Neural cell (in vitro differentiated cells): Measurements from ENCODE around the gene FOLR2. TPM values are rescaled to one million over a fixed set of nuclear protein-coding genes. Genes with fewer than 3 reads are reported as not detected.

Experiments
- H2AFZ ChIP-seq: fragments of 200-600, 300-800 bp; sonication (generic), shearing (Covaris generic); 2 replicates; pipeline ENCODE4 v1.6.0; 2014; ENCODE audit warnings: low read depth, mild to moderate bottlenecking, antibody characterized with exemption, low read length, moderate library complexity
- H3F3A ChIP-seq: fragments of 200-600 bp; shearing (Covaris generic); 2 replicates; pipeline ENCODE4 v1.6.1; 2016; ENCODE audit warnings: mild to moderate bottlenecking, moderate library complexity, mixed read lengths, antibody characterized with exemption, low read length; ENCODE audit not compliant: insufficient read depth, poor library complexity, severe bottlenecking
- H3K27ac ChIP-seq: fragments of 200-600, 300-800 bp; sonication (generic), shearing (Covaris generic); 2 replicates; pipeline ENCODE4 v1.5.1; 2014; ENCODE audit warnings: mild to moderate bottlenecking, low read length, moderate library complexity
- H3K27me3 ChIP-seq: fragments of 300-800, 200-600 bp; sonication (generic), shearing (Covaris generic); 2 replicates; pipeline ENCODE4 v1.6.0; 2014; ENCODE audit warnings: mild to moderate bottlenecking, low read depth, low read length, moderate library complexity; ENCODE audit not compliant: insufficient read depth
- H3K36me3 ChIP-seq: fragments of 300-800, 200-600 bp; sonication (generic), shearing (Covaris generic); 2 replicates; pipeline ENCODE4 v1.5.1; 2014; ENCODE audit warnings: mild to moderate bottlenecking, antibody characterized with exemption, low read length, moderate library complexity; ENCODE audit not compliant: insufficient read depth
- H3K4me2 ChIP-seq: fragments of 300-800, 200-600 bp; sonication (generic), shearing (Covaris generic); 2 replicates; pipeline ENCODE4 v1.6.0; 2014; ENCODE audit warnings: mild to moderate bottlenecking, low read length
- H3K4me3 ChIP-seq: fragments of 300-800, 200-600 bp; sonication (generic), shearing (Covaris generic); 2 replicates; pipeline ENCODE4 v1.5.1; 2014; ENCODE audit warnings: mild to moderate bottlenecking, low read length, moderate library complexity
- H3K79me2 ChIP-seq: fragments of 200-600 bp; shearing (Covaris generic); replicated peaks from 2 replicates; pipeline ENCODE4 v1.6.0; 2014; ENCODE audit warnings: mild to moderate bottlenecking, low read length, moderate library complexity; ENCODE audit not compliant: insufficient read depth
- H3K9ac ChIP-seq: fragments of 300-800, 200-600 bp; sonication (generic), shearing (Covaris generic); 2 replicates; pipeline ENCODE4 v1.6.1; 2016; ENCODE audit warnings: mild to moderate bottlenecking, low read length, mixed read lengths
- H3K9me2 ChIP-seq: fragments of 200-600 bp; shearing (Covaris generic); 2 replicates; pipeline ENCODE4 v1.6.1; 2016; ENCODE audit warnings: mild to moderate bottlenecking, low read length, mixed read lengths; ENCODE audit not compliant: insufficient read depth
- H3K9me3 ChIP-seq: fragments of 200-600, 300-800 bp; sonication (generic), shearing (Covaris generic); 2 replicates; pipeline ENCODE4 v1.6.1; 2016; ENCODE audit warnings: mild to moderate bottlenecking, mixed run types, low read length, moderate library complexity, mixed read lengths
- H4K20me1 ChIP-seq: fragments of 200-600 bp; shearing (Covaris generic); 2 replicates; pipeline ENCODE4 v1.6.1; 2016; ENCODE audit warnings: mild to moderate bottlenecking, mixed run types; ENCODE audit not compliant: insufficient read depth
- EP300 ChIP-seq: fragments of 450-650 bp; conservative IDR thresholded peaks from 2 replicates; pipeline ENCODE4 v1.6.1; 2014; ENCODE audit warnings: antibody characterized with exemption, mild to moderate bottlenecking, moderate library complexity; ENCODE audit not compliant: poor library complexity, severe bottlenecking
- EZH2 ChIP-seq: fragments of 200-600, 300-800 bp; shearing (Covaris generic), sonication (generic); IDR thresholded peaks from 2 replicates; pipeline ENCODE4 v1.6.1; 2014; ENCODE audit warnings: antibody characterized with exemption, low read length, borderline replicate concordance, mild to moderate bottlenecking; ENCODE audit not compliant: insufficient read depth, poor library complexity, severe bottlenecking
- MXI1 ChIP-seq: fragments of 450-650 bp; conservative IDR thresholded peaks from 2 replicates; pipeline ENCODE4 v1.6.1; 2014; ENCODE audit warnings: antibody characterized with exemption, mild to moderate bottlenecking; ENCODE audit not compliant: poor library complexity, severe bottlenecking
- POLR2AphosphoS5 ChIP-seq: IDR thresholded peaks from 2 replicates; pipeline ENCODE4 v1.6.1; 2012
- RAD21 ChIP-seq: fragments of 450-650 bp; conservative IDR thresholded peaks from 2 replicates; pipeline ENCODE4 v1.6.1; 2014; ENCODE audit warnings: antibody characterized with exemption, mild to moderate bottlenecking, moderate library complexity
- SMC3 ChIP-seq: fragments of 450-650 bp; conservative IDR thresholded peaks from 2 replicates; pipeline ENCODE4 v1.6.1; 2014; ENCODE audit warnings: antibody characterized with exemption, mild to moderate bottlenecking, moderate library complexity; ENCODE audit not compliant: poor library complexity
- TAF1 ChIP-seq: IDR thresholded peaks from 2 replicates; pipeline ENCODE4 v1.6.1; 2012; ENCODE audit warnings: low read depth
- polyA plus RNA-seq: library from polyadenylated mRNA; depleted of rRNA; stranded (reverse); fragments of >200 nt; gene quantifications from 2 replicates; pipeline ENCODE4 v1.2.3, GENCODE V29; 2014
- TF ChIP-seq, protein P1 (sequence below): fragments of 450-650 bp; IDR thresholded peaks from 2 replicates; pipeline ENCODE4 v1.5.1; 2014; ENCODE audit warnings: antibody characterized with exemption, mild to moderate bottlenecking, moderate library complexity; ENCODE audit not compliant: poor library complexity, severe bottlenecking
- TF ChIP-seq, protein P2 (sequence below): IDR thresholded peaks from 2 replicates; pipeline ENCODE4 v1.6.1; 2012; ENCODE audit warnings: borderline replicate concordance

FOLR2 gene
- polyA plus RNA-seq, 1 donor from 2014 or later = not detected

DNA sequence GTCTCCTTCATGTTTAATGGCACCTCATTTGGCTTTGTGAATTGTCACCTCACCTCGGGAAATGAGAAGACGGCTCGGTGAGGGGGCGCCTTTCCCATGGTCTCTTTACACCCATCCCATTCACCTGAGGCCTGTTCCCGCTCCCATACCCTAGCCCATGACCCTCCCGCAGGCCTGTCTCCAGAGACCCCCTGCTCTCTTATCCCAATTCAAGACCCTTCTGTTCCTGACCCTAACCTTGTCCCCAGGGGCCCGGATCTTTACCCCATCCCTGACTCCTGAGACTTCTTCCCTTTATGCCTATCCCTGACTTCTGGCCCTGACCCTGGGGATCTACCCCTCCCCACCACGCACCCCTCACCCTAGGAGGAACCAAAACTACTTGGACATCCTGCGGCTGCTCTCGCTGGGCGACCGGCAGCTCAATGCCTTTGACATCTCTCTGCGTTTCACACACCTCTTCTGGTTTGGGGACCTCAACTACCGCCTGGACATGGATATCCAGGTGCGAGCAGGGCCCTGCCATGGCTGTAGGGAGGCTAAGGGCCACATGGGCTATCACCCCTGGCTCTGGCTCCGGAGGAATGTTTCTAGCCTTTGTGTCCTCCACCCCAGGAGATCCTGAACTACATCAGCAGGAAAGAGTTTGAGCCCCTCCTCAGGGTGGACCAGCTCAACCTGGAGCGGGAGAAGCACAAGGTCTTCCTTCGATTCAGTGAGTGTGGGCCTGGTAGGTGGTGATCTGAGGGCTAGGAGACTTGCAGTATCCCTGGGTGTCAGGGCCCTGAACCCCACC, 15.9 kb downstream of the FOLR2 start:
- no peaks in the 10 kb centered on the region for H4K20me1 ChIP-seq
- H3F3A ChIP-seq = no peaks in the 10 kb centered on the region
- no peaks in the 10 kb centered on the region for H3K27me3 ChIP-seq
- H3K9me3 ChIP-seq = no peaks in the 10 kb centered on the region
- no peaks in the 10 kb centered on the region for H3K36me3 ChIP-seq
- H3K79me2 ChIP-seq = no peaks in the 10 kb centered on the region
- H2AFZ ChIP-seq = no peak overlapping the region
- no peak overlapping the region for H3K27ac ChIP-seq
- no peak overlapping the region for H3K4me2 ChIP-seq
- H3K9me2 ChIP-seq = no peaks in the 10 kb centered on the region
- H3K9ac ChIP-seq = no peak overlapping the region
- no peak overlapping the region for H3K4me3 ChIP-seq
- no peak for TF ChIP-seq SMC3
- TF ChIP-seq, protein P1, sequence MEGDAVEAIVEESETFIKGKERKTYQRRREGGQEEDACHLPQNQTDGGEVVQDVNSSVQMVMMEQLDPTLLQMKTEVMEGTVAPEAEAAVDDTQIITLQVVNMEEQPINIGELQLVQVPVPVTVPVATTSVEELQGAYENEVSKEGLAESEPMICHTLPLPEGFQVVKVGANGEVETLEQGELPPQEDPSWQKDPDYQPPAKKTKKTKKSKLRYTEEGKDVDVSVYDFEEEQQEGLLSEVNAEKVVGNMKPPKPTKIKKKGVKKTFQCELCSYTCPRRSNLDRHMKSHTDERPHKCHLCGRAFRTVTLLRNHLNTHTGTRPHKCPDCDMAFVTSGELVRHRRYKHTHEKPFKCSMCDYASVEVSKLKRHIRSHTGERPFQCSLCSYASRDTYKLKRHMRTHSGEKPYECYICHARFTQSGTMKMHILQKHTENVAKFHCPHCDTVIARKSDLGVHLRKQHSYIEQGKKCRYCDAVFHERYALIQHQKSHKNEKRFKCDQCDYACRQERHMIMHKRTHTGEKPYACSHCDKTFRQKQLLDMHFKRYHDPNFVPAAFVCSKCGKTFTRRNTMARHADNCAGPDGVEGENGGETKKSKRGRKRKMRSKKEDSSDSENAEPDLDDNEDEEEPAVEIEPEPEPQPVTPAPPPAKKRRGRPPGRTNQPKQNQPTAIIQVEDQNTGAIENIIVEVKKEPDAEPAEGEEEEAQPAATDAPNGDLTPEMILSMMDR = no peak
- no peak for TF ChIP-seq RAD21
- no peak for TF ChIP-seq EP300
- TF ChIP-seq, protein P2, sequence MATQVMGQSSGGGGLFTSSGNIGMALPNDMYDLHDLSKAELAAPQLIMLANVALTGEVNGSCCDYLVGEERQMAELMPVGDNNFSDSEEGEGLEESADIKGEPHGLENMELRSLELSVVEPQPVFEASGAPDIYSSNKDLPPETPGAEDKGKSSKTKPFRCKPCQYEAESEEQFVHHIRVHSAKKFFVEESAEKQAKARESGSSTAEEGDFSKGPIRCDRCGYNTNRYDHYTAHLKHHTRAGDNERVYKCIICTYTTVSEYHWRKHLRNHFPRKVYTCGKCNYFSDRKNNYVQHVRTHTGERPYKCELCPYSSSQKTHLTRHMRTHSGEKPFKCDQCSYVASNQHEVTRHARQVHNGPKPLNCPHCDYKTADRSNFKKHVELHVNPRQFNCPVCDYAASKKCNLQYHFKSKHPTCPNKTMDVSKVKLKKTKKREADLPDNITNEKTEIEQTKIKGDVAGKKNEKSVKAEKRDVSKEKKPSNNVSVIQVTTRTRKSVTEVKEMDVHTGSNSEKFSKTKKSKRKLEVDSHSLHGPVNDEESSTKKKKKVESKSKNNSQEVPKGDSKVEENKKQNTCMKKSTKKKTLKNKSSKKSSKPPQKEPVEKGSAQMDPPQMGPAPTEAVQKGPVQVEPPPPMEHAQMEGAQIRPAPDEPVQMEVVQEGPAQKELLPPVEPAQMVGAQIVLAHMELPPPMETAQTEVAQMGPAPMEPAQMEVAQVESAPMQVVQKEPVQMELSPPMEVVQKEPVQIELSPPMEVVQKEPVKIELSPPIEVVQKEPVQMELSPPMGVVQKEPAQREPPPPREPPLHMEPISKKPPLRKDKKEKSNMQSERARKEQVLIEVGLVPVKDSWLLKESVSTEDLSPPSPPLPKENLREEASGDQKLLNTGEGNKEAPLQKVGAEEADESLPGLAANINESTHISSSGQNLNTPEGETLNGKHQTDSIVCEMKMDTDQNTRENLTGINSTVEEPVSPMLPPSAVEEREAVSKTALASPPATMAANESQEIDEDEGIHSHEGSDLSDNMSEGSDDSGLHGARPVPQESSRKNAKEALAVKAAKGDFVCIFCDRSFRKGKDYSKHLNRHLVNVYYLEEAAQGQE = no peak
- TF ChIP-seq POLR2AphosphoS5 = no peak
- TF ChIP-seq MXI1 = no peak
- no peak for TF ChIP-seq EZH2
- TF ChIP-seq TAF1 = no peak

DNA sequence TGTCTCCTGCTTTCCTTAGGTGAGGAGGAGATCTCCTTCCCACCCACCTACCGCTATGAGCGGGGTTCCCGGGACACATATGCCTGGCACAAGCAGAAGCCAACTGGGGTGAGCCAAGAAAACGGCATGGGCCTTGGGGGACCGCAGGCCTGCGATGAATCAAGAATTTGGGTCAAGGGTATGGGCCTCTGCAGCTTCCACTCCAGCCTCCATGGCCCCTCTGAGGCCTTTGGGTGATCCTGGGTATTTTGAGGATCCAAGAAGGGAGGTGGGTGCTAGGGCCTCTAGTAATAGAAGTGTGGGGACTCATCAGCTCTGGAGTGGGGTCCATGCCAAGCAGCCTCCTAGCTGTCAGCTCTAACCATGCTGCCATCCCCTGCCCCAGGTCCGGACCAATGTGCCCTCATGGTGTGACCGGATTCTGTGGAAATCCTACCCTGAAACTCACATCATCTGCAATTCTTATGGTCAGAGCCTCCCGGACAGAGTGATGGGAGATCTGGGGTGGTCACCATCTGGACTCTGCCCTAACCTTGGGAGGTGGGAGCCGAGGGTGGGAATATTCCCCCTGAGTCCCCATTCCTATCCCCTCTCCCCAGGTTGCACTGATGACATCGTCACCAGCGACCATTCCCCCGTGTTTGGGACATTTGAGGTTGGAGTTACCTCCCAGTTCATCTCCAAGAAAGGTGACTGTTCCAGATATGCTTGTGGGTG, 16.6 kb downstream of the FOLR2 start:
- Histone ChIP-seq H3K79me2 (no peaks in the 10 kb centered on the region), H3K9ac (no peak overlapping the region), H3K27ac (no peak overlapping the region), H3F3A (no peaks in the 10 kb centered on the region), H4K20me1 (no peaks in the 10 kb centered on the region), H3K4me2 (no peak overlapping the region), H3K27me3 (peaks cover 1% of the 10 kb centered on the region), H2AFZ (no peak overlapping the region), H3K9me2 (no peaks in the 10 kb centered on the region), H3K4me3 (no peak overlapping the region), H3K9me3 (no peaks in the 10 kb centered on the region), H3K36me3 (no peaks in the 10 kb centered on the region)
- TF ChIP-seq EZH2 (no peak), SMC3 (no peak), MXI1 (no peak), EP300 (no peak), RAD21 (no peak), POLR2AphosphoS5 (no peak), TAF1 (no peak)
- TF ChIP-seq, protein P2 = no peak
- TF ChIP-seq, protein P1 = no peak
